IMR-90 (cell line): Measurements from ENCODE around the gene PRAMEF13. TPM values are rescaled to one million over a fixed set of nuclear protein-coding genes. Genes with fewer than 3 reads are reported as not detected.
"Not testable (repeated sequence)": the region's sequence is repeated elsewhere in the genome, so short reads cannot be mapped to it uniquely, and the experiment has no call there.

ENCODE experiments used
- ATAC-seq: fragments of 200-7000 bp; cut with Tn5 transposase; 2 replicates; pipeline ENCODE4 v1.9.1; 2020; ENCODE audit warnings: low read depth, mild to moderate bottlenecking, moderate library complexity
- BruUV-seq: library from RNA; stranded (reverse); fragments of 400-500 nt; replicated peaks from 2 replicates; lab custom pipeline; 2021; lab: Mats Ljungman, UMichigan
- CTCF ChIA-PET: fragments of 300-600 bp; formaldehyde crosslinking; extraction: SDS; loops from one replicate; lab custom pipeline; 2021; ENCODE audit warnings: antibody characterized with exemption; lab: Yijun Ruan, JAX
- POLR2A ChIA-PET: fragments of 300-600 bp; sonication (Branson Sonifier 250); formaldehyde crosslinking; loops from one replicate; lab custom pipeline; 2022; ENCODE audit warnings: antibody characterized with exemption; ENCODE audit not compliant: unreplicated experiment; lab: Charles Lee
- DNase-seq: peaks from one replicate; pipeline ENCODE4 v3.0.0; 2013
- H2AFZ ChIP-seq: replicated peaks from 2 replicates; pipeline ENCODE3; 2013; ENCODE audit warnings: low read length, mild to moderate bottlenecking; ENCODE audit not compliant: poor library complexity
- H2AK5ac ChIP-seq: 2 replicates; pipeline ENCODE4 v1.6.1; 2013; ENCODE audit warnings: low read depth, low read length, inconsistent platforms
- H2AK9ac ChIP-seq: replicated peaks from 2 replicates; pipeline ENCODE3; 2013; ENCODE audit warnings: mild to moderate bottlenecking, low read depth, low read length, moderate library complexity; ENCODE audit not compliant: poor library complexity
- H2BK120ac ChIP-seq: 2 replicates; pipeline ENCODE4 v1.6.1; 2013; ENCODE audit warnings: low read depth, low read length, inconsistent platforms
- H2BK15ac ChIP-seq: 3 replicates; pipeline ENCODE4 v1.6.1; 2013; ENCODE audit warnings: low read depth, low read length, inconsistent platforms
- H2BK20ac ChIP-seq: 2 replicates; pipeline ENCODE4 v1.6.1; 2013; ENCODE audit warnings: low read depth, mild to moderate bottlenecking, inconsistent platforms, low read length, moderate library complexity
- H2BK5ac ChIP-seq: 2 replicates; pipeline ENCODE4 v1.6.1; 2013; ENCODE audit warnings: mild to moderate bottlenecking, low read depth, low read length, inconsistent platforms; ENCODE audit not compliant: poor library complexity, severe bottlenecking
- H3K14ac ChIP-seq: replicated peaks from 2 replicates; pipeline ENCODE4 v1.6.1; 2013; ENCODE audit warnings: low read depth, low read length, inconsistent platforms
- H3K18ac ChIP-seq: 2 replicates; pipeline ENCODE4 v1.6.1; 2013; ENCODE audit warnings: low read depth, low read length, control low read depth
- H3K23ac ChIP-seq: 2 replicates; pipeline ENCODE4 v1.6.1; 2013; ENCODE audit warnings: low read depth, low read length, inconsistent platforms
- H3K27ac ChIP-seq: 2 replicates; pipeline ENCODE4 v1.5.1; 2013; ENCODE audit warnings: mild to moderate bottlenecking, control low read depth, low read length; ENCODE audit not compliant: insufficient read depth
- H3K27me3 ChIP-seq: 2 replicates; pipeline ENCODE4 v1.6.1; 2013; ENCODE audit warnings: low read length; ENCODE audit not compliant: control insufficient read depth, insufficient read depth
- H3K36me3 ChIP-seq: 2 replicates; pipeline ENCODE4 v1.6.1; 2013; ENCODE audit warnings: low read length, mixed read lengths; ENCODE audit not compliant: control insufficient read depth, insufficient read depth
- H3K4ac ChIP-seq: 2 replicates; pipeline ENCODE4 v1.6.1; 2013; ENCODE audit warnings: low read depth, low read length, inconsistent platforms
- H3K4me1 ChIP-seq: 2 replicates; pipeline ENCODE4 v1.6.1; 2013; ENCODE audit warnings: low read length, mixed read lengths; ENCODE audit not compliant: control insufficient read depth, insufficient read depth
- H3K4me2 ChIP-seq: 2 replicates; pipeline ENCODE4 v1.6.1; 2013; ENCODE audit warnings: low read depth, mild to moderate bottlenecking, control low read depth, low read length, moderate library complexity
- H3K4me3 ChIP-seq: 2 replicates; pipeline ENCODE4 v1.5.1; 2013; ENCODE audit warnings: low read depth, mild to moderate bottlenecking, control low read depth, low read length, moderate library complexity; ENCODE audit not compliant: insufficient read depth
- H3K56ac ChIP-seq: 2 replicates; pipeline ENCODE4 v1.6.1; 2013; ENCODE audit warnings: low read length, inconsistent platforms; ENCODE audit not compliant: insufficient read depth; ENCODE audit errors: extremely low read depth
- H3K79me1 ChIP-seq, 2 experiments: 2 replicates each; pipeline ENCODE4 v1.6.1; 2013; ENCODE audit warnings: low read length in 2 of 2, inconsistent platforms in 1 of 2, low read depth in 1 of 2
- H3K9ac ChIP-seq: 2 replicates; pipeline ENCODE4 v1.6.1; 2013; ENCODE audit warnings: low read depth, low read length, control low read depth
- H3K9me1 ChIP-seq: 2 replicates; pipeline ENCODE4 v1.6.1; 2013; ENCODE audit warnings: low read length, inconsistent platforms; ENCODE audit not compliant: insufficient read depth
- H3K9me3 ChIP-seq: 2 replicates; pipeline ENCODE4 v1.6.1; 2013; ENCODE audit warnings: low read length; ENCODE audit not compliant: control insufficient read depth, insufficient read depth
- H4K20me1 ChIP-seq: 2 replicates; pipeline ENCODE4 v1.6.1; 2013; ENCODE audit warnings: low read length, inconsistent platforms; ENCODE audit not compliant: insufficient read depth
- H4K5ac ChIP-seq: 2 replicates; pipeline ENCODE4 v1.6.1; 2013; ENCODE audit warnings: mild to moderate bottlenecking, low read depth, low read length, control low read depth
- H4K8ac ChIP-seq, 2 experiments: 2 replicates each; pipeline ENCODE4 v1.6.1; 2013; ENCODE audit warnings: low read depth in 2 of 2, low read length in 2 of 2, control low read depth in 1 of 2, inconsistent platforms in 1 of 2
- H4K91ac ChIP-seq: 2 replicates; pipeline ENCODE4 v1.6.1; 2013; ENCODE audit warnings: low read depth, low read length, inconsistent platforms; ENCODE audit not compliant: insufficient read depth
- WGBS, 2 experiments: methylation state at CpG; one replicate each; pipeline versions ENCODE4 v1.1.5 to v1.1.7; 2013; ENCODE audit warnings: missing lambda C conversion rate in 2 of 2; ENCODE audit not compliant: insufficient read length in 1 of 2; ENCODE audit errors: extremely low coverage in 2 of 2; 5-methylcytosine and 5-hydroxymethylcytosine counted together
- dilution Hi-C: fragments of 300-500 bp; cut with HindIII; formaldehyde crosslinking; loops from one replicate; pipeline ENCODE4 v1.14.3; 2018; ENCODE audit warnings: low sequenced_read_pairs; ENCODE audit not compliant: unreplicated experiment
- in situ Hi-C: fragments of 300-500 bp; cut with MboI; formaldehyde crosslinking; loops from 3 replicates; pipeline ENCODE4 v1.14.3; 2019; ENCODE audit warnings: low sequenced_read_pairs, inconsistent platforms, mixed read lengths
- intact Hi-C: fragments of 100-400 bp; cut with micrococcal nuclease; formaldehyde crosslinking; loops from 2 replicates; pipeline ENCODE4 v1.10.0; 2022
- polyA plus RNA-seq, 3 experiments: library from polyadenylated mRNA; depleted of rRNA; stranded (reverse); fragments of >200 nt; gene quantifications; 2 replicates each; pipeline ENCODE4 v1.2.3, GENCODE V29; 2012; ENCODE audit warnings: low replicate concordance in 1 of 3
- total RNA-seq: library from RNA; depleted of rRNA; stranded (reverse); fragments of >200 nt; gene quantifications from 2 replicates; pipeline ENCODE4 v1.2.3, GENCODE V29; 2012

The PRAMEF13 gene
- total and polyA plus RNA-seq, 2 of the 4 experiments (the other 2 are of a cell fraction), result not detected

- in situ Hi-C loops, POLR2A ChIA-PET, BruUV-seq: not testable (repeated sequence)
These were observed 29.4 kb upstream of the PRAMEF13 start for GRCh38 chr1:13230601-13231000.

DNA sequence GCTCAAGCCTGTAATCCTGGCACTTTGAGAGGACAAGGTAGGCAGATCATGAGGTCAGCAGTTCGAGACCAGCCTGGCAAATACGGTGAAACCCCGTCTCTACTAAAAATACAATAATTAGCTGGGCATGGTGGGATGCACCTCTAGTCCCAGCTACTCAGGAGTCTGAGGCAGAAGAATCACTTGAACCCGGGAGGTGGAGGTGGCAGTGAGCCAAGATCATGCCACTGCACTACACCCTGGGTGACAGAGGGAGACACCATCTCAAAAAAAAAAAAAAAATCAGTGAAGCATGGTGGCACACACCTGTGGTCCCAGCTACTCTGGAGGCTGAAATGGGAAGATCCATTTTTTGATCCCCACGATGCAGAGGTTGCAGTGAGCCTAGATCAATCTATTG, 28.9 kb upstream of the PRAMEF13 start:
- H2AFZ ChIP-seq, ATAC-seq, CTCF ChIA-PET, H4K91ac ChIP-seq, H3K9me1 ChIP-seq, H3K4me2 ChIP-seq, H2AK9ac ChIP-seq, H3K4ac ChIP-seq, dilution Hi-C loops, H3K23ac ChIP-seq, POLR2A ChIA-PET, H3K14ac ChIP-seq, in situ Hi-C loops, BruUV-seq, H3K56ac ChIP-seq, H3K4me3 ChIP-seq, DNase-seq, H2BK20ac ChIP-seq, H3K9ac ChIP-seq, H2BK5ac ChIP-seq, H2AK5ac ChIP-seq, H4K5ac ChIP-seq, H3K79me1 ChIP-seq, intact Hi-C loops, H4K8ac ChIP-seq, H3K18ac ChIP-seq, H3K36me3 ChIP-seq, H3K4me1 ChIP-seq, H3K27me3 ChIP-seq, H3K27ac ChIP-seq, H2BK15ac ChIP-seq, H4K20me1 ChIP-seq, H2BK120ac ChIP-seq: not testable (repeated sequence)
- H3K9me3 ChIP-seq, result peaks cover 13% of the 10 kb centered on the region
- WGBS, 2 experiments, result no CpG with 5 or more reads among the region's 5 CpGs

More at GRCh38 chr1:13230601-13231000, 29.4 kb upstream of the PRAMEF13 start:
- H2AK9ac ChIP-seq, H3K27me3 ChIP-seq, H3K36me3 ChIP-seq, H2BK20ac ChIP-seq, H3K4me3 ChIP-seq, H3K18ac ChIP-seq, H4K91ac ChIP-seq, H2AK5ac ChIP-seq, H2BK120ac ChIP-seq, H3K4ac ChIP-seq, ATAC-seq, H4K20me1 ChIP-seq, H3K4me1 ChIP-seq, H3K23ac ChIP-seq, H3K56ac ChIP-seq, H3K27ac ChIP-seq, CTCF ChIA-PET, H2BK5ac ChIP-seq, dilution Hi-C loops, intact Hi-C loops, H2BK15ac ChIP-seq, DNase-seq, H4K8ac ChIP-seq, H2AFZ ChIP-seq, H3K79me1 ChIP-seq, H3K4me2 ChIP-seq, H4K5ac ChIP-seq, H3K9me1 ChIP-seq, H3K14ac ChIP-seq, H3K9ac ChIP-seq: not testable (repeated sequence)
- WGBS, 2 experiments, result no CpG with 5 or more reads among the region's 2 CpGs
- H3K9me3 ChIP-seq, result peaks cover 13% of the 10 kb centered on the region
